A549 (cell line): ENCODE measurements around the gene RUNDC1. TPM values are rescaled to one million over a fixed set of nuclear protein-coding genes. Genes with fewer than 3 reads are reported as not detected.

Experiments
- ATAC-seq, 2 experiments: fragments of 200-7000 bp in 1 of 2; fragments of >200 bp in 1 of 2; cut with Nextera tagmentation in 1 of 2; cut with Tn5 transposase in 1 of 2; 3 replicates each; pipeline versions ENCODE4 v1.8.0 to v1.9.1; 2018 to 2020; ENCODE audit warnings: mild to moderate bottlenecking in 1 of 2, moderate library complexity in 1 of 2
- CTCF ChIA-PET: fragments of 300-600 bp; sonication (Branson Sonifier 250); formaldehyde crosslinking; extraction: SDS; loops from one replicate; lab custom pipeline; 2021; ENCODE audit warnings: antibody characterized with exemption, inconsistent platforms; lab: Yijun Ruan, JAX
- POLR2A ChIA-PET: fragments of 350-600 bp; formaldehyde crosslinking; extraction: SDS; loops from one replicate; lab custom pipeline; 2021; ENCODE audit warnings: antibody characterized with exemption, inconsistent platforms; lab: Yijun Ruan, JAX
- DNase-seq, 2 experiments: peaks; one replicate each; pipeline versions ENCODE4 v3.0.0 to v3.0.0-alpha.2; 2011 to 2016; ENCODE audit warnings: low read depth in 1 of 2, low spot score in 1 of 2
- FAIRE-seq: peaks from 2 replicates; lab custom pipeline; 2011; peaks lifted over from hg19 to GRCh38; lab: Jason Lieb, UNC
- H3K27ac ChIP-seq, 2 experiments: fragments of >200 bp; sonication (Bioruptor Twin); formaldehyde crosslinking; 3 replicates each; pipeline ENCODE4 v1.5.1; 2016 to 2017
- H3K4me1 ChIP-seq: fragments of >200 bp; sonication (Bioruptor Twin); formaldehyde crosslinking; 3 replicates; pipeline ENCODE4 v1.6.1; 2016
- H3K4me2 ChIP-seq: fragments of >200 bp; sonication (Bioruptor Twin); formaldehyde crosslinking; 3 replicates; pipeline ENCODE4 v1.6.1; 2016
- H3K4me3 ChIP-seq: fragments of >200 bp; sonication (Bioruptor Twin); formaldehyde crosslinking; 3 replicates; pipeline ENCODE4 v1.5.1; 2016
- H3K9me3 ChIP-seq: fragments of >200 bp; sonication (Bioruptor Twin); formaldehyde crosslinking; 3 replicates; pipeline ENCODE4 v1.6.1; 2016
- BCL3 ChIP-seq: fragments of >200 bp; sonication (Bioruptor Twin); formaldehyde crosslinking; IDR thresholded peaks from 3 replicates; pipeline ENCODE4 v1.6.1; 2016
- BHLHE40 ChIP-seq: IDR thresholded peaks from 2 replicates; pipeline ENCODE4 v1.6.1; 2012; ENCODE audit warnings: low read depth, low read length, inconsistent platforms
- CBX8 ChIP-seq: fragments of 200-600 bp; sonication (generic); IDR thresholded peaks from 2 replicates; pipeline ENCODE4 v1.6.1; 2016
- CEBPB ChIP-seq, 2 experiments: fragments of >200 bp in 1 of 2; sonication (Bioruptor Twin) in 1 of 2; formaldehyde crosslinking in 1 of 2; IDR thresholded peaks; 2 replicates each; pipeline ENCODE4 v1.6.1; 2012 to 2016
- CHD2 ChIP-seq: fragments of 150-350 bp; IDR thresholded peaks from 2 replicates; pipeline ENCODE4 v1.6.1; 2014; ENCODE audit warnings: low read length; ENCODE audit not compliant: partially characterized antibody
- CHD4 ChIP-seq: fragments of 200-600 bp; sonication (generic); IDR thresholded peaks from 2 replicates; pipeline ENCODE4 v1.6.1; 2016; ENCODE audit warnings: antibody characterized with exemption, mild to moderate bottlenecking, borderline replicate concordance
- CTCF ChIP-seq: fragments of >200 bp; sonication (Bioruptor Twin); formaldehyde crosslinking; IDR thresholded peaks from 3 replicates; pipeline ENCODE4 v1.5.1; 2016
- E2F6 ChIP-seq: IDR thresholded peaks from 2 replicates; pipeline ENCODE4 v1.6.1; 2012; ENCODE audit warnings: low read depth, borderline replicate concordance
- ESRRA ChIP-seq: fragments of 150-350 bp; IDR thresholded peaks from 2 replicates; pipeline ENCODE4 v1.6.1; 2014; ENCODE audit warnings: mild to moderate bottlenecking, low read length, borderline replicate concordance
- FOSB ChIP-seq: fragments of 250-450 bp; sonication (Bioruptor Pico); IDR thresholded peaks from 2 replicates; pipeline ENCODE4 v1.5.0; 2020; ENCODE audit warnings: mild to moderate bottlenecking, moderate library complexity
- HDAC2 ChIP-seq: fragments of 200-600 bp; sonication (generic); IDR thresholded peaks from 2 replicates; pipeline ENCODE4 v1.6.1; 2016
- HOXB13 ChIP-seq: fragments of 250-450 bp; sonication (Bioruptor Pico); IDR thresholded peaks from 2 replicates; pipeline ENCODE4 v1.5.0; 2020; ENCODE audit warnings: low read depth, mild to moderate bottlenecking, moderate library complexity
- JUN ChIP-seq, 2 experiments: fragments of >200 bp; sonication (Bioruptor Twin); formaldehyde crosslinking; IDR thresholded peaks; 2 replicates in 1 of 2; 3 replicates in 1 of 2; pipeline ENCODE4 v1.6.1; 2016 to 2017
- MYC ChIP-seq: IDR thresholded peaks from 2 replicates; pipeline ENCODE4 v1.6.1; 2012; ENCODE audit warnings: mild to moderate bottlenecking, inconsistent platforms, low read length, improper control_type of control experiment, borderline replicate concordance
- NFE2L2 ChIP-seq: fragments of 150-350 bp; conservative IDR thresholded peaks from 2 replicates; pipeline ENCODE4 v1.6.1; 2014; ENCODE audit warnings: low read length
- PHF8 ChIP-seq: fragments of 200-600 bp; sonication (generic); IDR thresholded peaks from 2 replicates; pipeline ENCODE4 v1.6.1; 2016; ENCODE audit warnings: low read depth, mild to moderate bottlenecking, antibody characterized with exemption, moderate library complexity, borderline replicate concordance
- POLR2AphosphoS2 ChIP-seq: conservative IDR thresholded peaks from 2 replicates; pipeline ENCODE4 v1.6.1; 2012; ENCODE audit warnings: low read length, improper control_type of control experiment, inconsistent platforms
- REST ChIP-seq: fragments of 200-600 bp; sonication (generic); IDR thresholded peaks from 2 replicates; pipeline ENCODE4 v1.6.1; 2016; ENCODE audit warnings: antibody characterized with exemption, mild to moderate bottlenecking, moderate library complexity
- SMC3 ChIP-seq: fragments of >200 bp; sonication (Bioruptor Twin); formaldehyde crosslinking; IDR thresholded peaks from 3 replicates; pipeline ENCODE4 v1.6.1; 2018; ENCODE audit warnings: inconsistent platforms
- SREBF2 ChIP-seq: fragments of 450-650 bp; IDR thresholded peaks from 2 replicates; pipeline ENCODE4 v1.6.1; 2014; ENCODE audit warnings: mild to moderate bottlenecking, moderate library complexity
- TFCP2L1 ChIP-seq: fragments of 250-450 bp; sonication (Bioruptor Pico); IDR thresholded peaks from 2 replicates; pipeline ENCODE4 v1.5.0; 2021; ENCODE audit warnings: mild to moderate bottlenecking
- ZC3H11A ChIP-seq: fragments of 450-650 bp; IDR thresholded peaks from 2 replicates; pipeline ENCODE4 v1.6.1; 2014; ENCODE audit warnings: antibody characterized with exemption, mild to moderate bottlenecking
- ZNF302 ChIP-seq: fragments of 250-450 bp; sonication (Bioruptor Pico); IDR thresholded peaks from 2 replicates; pipeline ENCODE4 v1.9.0; 2021; ENCODE audit warnings: inconsistent platforms, mild to moderate bottlenecking, moderate library complexity
- ZSCAN20 ChIP-seq: fragments of 250-450 bp; sonication (Bioruptor Pico); IDR thresholded peaks from 2 replicates; pipeline ENCODE4 v1.8.0; 2022; ENCODE audit warnings: mild to moderate bottlenecking, moderate library complexity
- WGBS: methylation state at CpG from one replicate; pipeline ENCODE4 v1.1.6; 2017; ENCODE audit errors: missing lambda C conversion rate; 5-methylcytosine and 5-hydroxymethylcytosine counted together
- polyA plus RNA-seq, 4 experiments: library from polyadenylated mRNA; depleted of rRNA in 3 of 4; stranded (reverse); fragments of >200 nt; fragmentation: RNase III in 1 of 4; extraction: RNeasy Plus Mini Kit Qiagen cat#74134 plus additional on column Dnase treatment in 1 of 4; gene quantifications; 2 replicates in 3 of 4; 3 replicates in 1 of 4; pipeline ENCODE4 v1.2.3, GENCODE V29; 2011 to 2017
- TF ChIP-seq, protein P1 (sequence below): IDR thresholded peaks from 2 replicates; pipeline ENCODE4 v1.6.1; 2012
- TF ChIP-seq, protein P2 (sequence below): fragments of 250-450 bp; sonication (Bioruptor Pico); IDR thresholded peaks from 2 replicates; pipeline ENCODE4 v1.5.0; 2020; ENCODE audit warnings: low read depth, mild to moderate bottlenecking, moderate library complexity

RUNDC1 gene
- polyA plus RNA-seq, 2 of the 4 experiments (the other 2 are of a cell fraction) = 18.7 to 19.1 TPM

DNA sequence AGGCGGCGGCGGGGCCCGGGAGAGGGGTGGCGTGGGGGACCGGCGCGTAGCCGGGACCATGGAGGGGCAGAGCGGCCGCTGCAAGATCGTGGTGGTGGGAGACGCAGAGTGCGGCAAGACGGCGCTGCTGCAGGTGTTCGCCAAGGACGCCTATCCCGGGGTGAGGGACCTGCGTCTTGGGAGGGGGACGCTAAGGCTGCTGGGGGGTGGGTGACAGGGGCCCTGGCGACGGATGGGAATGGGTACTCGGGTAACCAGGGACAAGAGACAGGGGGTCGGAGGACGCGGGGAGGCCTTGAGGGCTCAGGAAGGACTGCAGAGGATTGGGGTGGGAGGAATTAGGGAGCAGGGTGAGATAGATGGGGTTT, 44.9 kb downstream of the RUNDC1 start:
- H3K9me3 ChIP-seq = no peaks in the 10 kb centered on the region
- ChIA-PET CTCF (interaction anchor here (0.7 to 2.3 kb wide), 11 partner anchors 8 to 147 kb away, joined by 3 to 21 read pairs (median 10); partner anchors contain the start of genes NBR1 and RPL27), POLR2A (interaction anchor here (0.8 to 1.9 kb wide), 4 partner anchors 27 to 290 kb away, joined by 4 to 18 read pairs (median 10); partner anchors contain the start of genes BRCA1 and RPL27)
- peak overlapping the region; percentile 53 for H3K4me3 ChIP-seq
- peak overlapping the region; percentile 96 for H3K4me2 ChIP-seq
- FAIRE-seq (no peak), ATAC-seq (no peak), DNase-seq (no peak)
- peak overlapping the region; percentile 78 to 88; a peak in 5 of 6 replicates for H3K27ac ChIP-seq
- 79% methylated on average over 19 of the region's 27 CpGs for WGBS
- TF ChIP-seq BHLHE40 (no peak), E2F6 (no peak), JUN (IDR thresholded peaks at IDR 0.05) (no peak), BCL3 (no peak), TFCP2L1 (no peak), ZSCAN20 (no peak), POLR2AphosphoS2 (no peak), SREBF2 (no peak), ESRRA (no peak)
- TF ChIP-seq, protein P1, sequence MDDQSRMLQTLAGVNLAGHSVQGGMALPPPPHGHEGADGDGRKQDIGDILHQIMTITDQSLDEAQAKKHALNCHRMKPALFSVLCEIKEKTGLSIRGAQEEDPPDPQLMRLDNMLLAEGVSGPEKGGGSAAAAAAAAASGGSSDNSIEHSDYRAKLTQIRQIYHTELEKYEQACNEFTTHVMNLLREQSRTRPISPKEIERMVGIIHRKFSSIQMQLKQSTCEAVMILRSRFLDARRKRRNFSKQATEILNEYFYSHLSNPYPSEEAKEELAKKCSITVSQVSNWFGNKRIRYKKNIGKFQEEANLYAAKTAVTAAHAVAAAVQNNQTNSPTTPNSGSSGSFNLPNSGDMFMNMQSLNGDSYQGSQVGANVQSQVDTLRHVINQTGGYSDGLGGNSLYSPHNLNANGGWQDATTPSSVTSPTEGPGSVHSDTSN = no peak
- peaks cover 19% of the 10 kb centered on the region for H3K4me1 ChIP-seq

GRCh38 chr17:43025766-43026537, 45.6 kb downstream of the RUNDC1 start:
- Histone ChIP-seq H3K4me3 (no peak overlapping the region), H3K9me3 (no peaks in the 10 kb centered on the region), H3K4me2 (no peak overlapping the region), H3K27ac (no peak overlapping the region), H3K4me1 (peaks cover 12% of the 10 kb centered on the region)
- 88% methylated on average over 15 of the region's 16 CpGs for WGBS
- no peak for DNase-seq
- CTCF ChIA-PET = interaction anchor here (1.5 to 2.3 kb wide), 3 partner anchors 13 to 147 kb away, joined by 3 to 21 read pairs (median 4); partner anchors contain the start of gene NBR1
- no peak for ATAC-seq
- POLR2A ChIA-PET = interaction anchor here (0.8 to 2.0 kb wide), 2 partner anchors 28 to 290 kb away, joined by 4 to 6 read pairs; partner anchors contain the start of gene RPL27
- no peak for FAIRE-seq
- TF ChIP-seq SREBF2 = no peak
- TF ChIP-seq, protein P2, sequence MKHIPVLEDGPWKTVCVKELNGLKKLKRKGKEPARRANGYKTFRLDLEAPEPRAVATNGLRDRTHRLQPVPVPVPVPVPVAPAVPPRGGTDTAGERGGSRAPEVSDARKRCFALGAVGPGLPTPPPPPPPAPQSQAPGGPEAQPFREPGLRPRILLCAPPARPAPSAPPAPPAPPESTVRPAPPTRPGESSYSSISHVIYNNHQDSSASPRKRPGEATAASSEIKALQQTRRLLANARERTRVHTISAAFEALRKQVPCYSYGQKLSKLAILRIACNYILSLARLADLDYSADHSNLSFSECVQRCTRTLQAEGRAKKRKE (CRISPR knock-in tag) = no peak
- no peak for TF ChIP-seq ZC3H11A
- TF ChIP-seq CBX8 = no peak
- no peak for TF ChIP-seq ZSCAN20
- no peak for TF ChIP-seq HOXB13 (CRISPR knock-in tag)
- no peak for TF ChIP-seq MYC
- TF ChIP-seq FOSB (CRISPR knock-in tag) = no peak
- TF ChIP-seq CHD2 = no peak
- TF ChIP-seq CHD4 = no peak
- no peak for TF ChIP-seq PHF8
- TF ChIP-seq CEBPB (IDR thresholded peaks at IDR 0.05) = no peak
- TF ChIP-seq SMC3 = no peak
- no peak for TF ChIP-seq REST
- TF ChIP-seq NFE2L2 = no peak
- TF ChIP-seq, protein P1 = no peak
- no peak for TF ChIP-seq ZNF302 (CRISPR knock-in tag)
- no peak for TF ChIP-seq CTCF
- no peak for TF ChIP-seq HDAC2
